GM19193 (cell line): Measurements from ENCODE around the gene NOL3.

ENCODE experiments used
- POLR2A ChIP-seq: IDR thresholded peaks from 4 replicates; pipeline ENCODE4 v1.6.1; 2011; ENCODE audit not compliant: insufficient read depth, insufficient read length; ENCODE audit errors: extremely low read depth

The NOL3 gene

GRCh38 chr16:67202956-67203493 lies 32.7 kb downstream of the NOL3 start:
- TF ChIP-seq POLR2A, result no peak

- TF ChIP-seq POLR2A, result no peak
These were observed 33.7 kb downstream of the NOL3 start for GRCh38 chr16:67204076-67204475.

DNA sequence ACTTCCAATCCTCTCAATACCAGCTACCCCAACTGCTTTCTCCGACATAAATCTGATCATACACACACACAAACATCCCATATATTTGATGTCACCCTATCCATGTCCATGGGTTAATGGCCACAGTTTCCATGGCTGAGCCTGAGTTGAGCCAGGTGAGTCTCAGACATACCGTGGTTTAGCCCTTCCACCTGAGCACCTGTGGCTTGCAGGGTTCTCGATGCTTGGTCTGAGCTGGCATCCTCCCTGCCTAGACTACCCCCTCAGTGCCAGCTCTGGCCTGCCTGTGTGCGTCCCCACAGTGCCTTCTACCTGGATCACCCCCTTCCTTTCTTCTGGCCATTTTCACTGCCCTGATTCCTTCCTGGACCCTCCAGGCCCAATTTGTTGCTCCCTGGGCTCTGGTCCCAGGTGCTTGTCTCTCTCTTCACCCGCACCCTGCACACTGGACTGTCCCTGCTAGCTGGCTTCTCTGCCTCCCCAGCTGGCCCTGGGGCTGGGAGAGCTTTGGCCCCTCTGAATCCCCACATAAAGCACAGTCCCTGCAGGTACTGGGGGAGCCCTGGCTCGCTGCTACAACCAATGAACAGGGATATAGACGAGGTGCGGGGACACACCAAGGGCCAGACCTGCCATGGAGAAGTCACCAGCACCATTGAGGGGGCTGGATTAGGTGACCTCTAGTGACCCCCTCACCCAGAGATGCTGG lies 35.9 kb downstream of the NOL3 start:
- no peak for TF ChIP-seq POLR2A

GRCh38 chr16:67206838-67207248 lies 36.5 kb downstream of the NOL3 start:
- TF ChIP-seq POLR2A, result peak; percentile 8

DNA sequence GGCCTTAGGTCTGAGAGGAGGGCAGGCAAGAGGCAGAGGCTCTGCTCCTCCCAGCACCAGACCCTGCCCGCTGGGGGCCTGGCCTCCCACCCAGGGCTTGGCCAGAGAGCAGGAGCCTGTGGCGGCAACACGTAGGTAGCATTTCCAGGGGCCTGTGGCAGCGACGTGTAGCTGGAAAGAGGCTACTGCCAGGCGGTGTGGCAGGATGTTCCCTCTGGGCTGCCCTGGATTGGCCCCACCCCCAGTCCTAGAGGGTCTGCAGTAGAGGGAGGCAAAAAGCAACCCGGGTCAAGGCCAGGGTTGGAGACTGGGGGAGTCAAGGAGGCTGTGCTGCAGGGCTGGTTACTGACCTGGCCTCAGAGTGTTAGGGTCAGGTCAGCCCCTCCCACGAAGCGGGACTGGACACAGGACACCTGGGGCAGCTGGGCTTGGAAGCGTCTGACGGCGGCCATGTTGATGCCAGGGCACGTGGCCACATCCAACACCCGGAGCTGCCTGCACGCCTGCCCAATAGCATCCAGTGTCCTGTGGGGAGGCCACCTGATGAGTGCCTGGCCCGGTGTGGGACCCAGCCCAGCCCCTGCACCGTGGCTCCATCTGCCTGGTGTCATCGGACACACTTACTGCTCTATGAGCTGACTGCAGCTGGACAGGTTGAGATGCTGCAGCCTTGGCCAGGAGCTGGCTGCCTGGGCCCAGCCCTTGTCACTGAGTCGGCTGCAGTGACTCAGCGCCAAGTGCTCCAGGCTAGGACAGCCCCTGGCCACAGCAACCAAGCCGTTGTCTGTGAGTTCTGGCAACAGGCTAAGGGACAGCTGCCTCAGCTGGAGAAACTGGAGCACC lies 37.1 kb downstream of the NOL3 start:
- TF ChIP-seq POLR2A, result peak; percentile 4

DNA sequence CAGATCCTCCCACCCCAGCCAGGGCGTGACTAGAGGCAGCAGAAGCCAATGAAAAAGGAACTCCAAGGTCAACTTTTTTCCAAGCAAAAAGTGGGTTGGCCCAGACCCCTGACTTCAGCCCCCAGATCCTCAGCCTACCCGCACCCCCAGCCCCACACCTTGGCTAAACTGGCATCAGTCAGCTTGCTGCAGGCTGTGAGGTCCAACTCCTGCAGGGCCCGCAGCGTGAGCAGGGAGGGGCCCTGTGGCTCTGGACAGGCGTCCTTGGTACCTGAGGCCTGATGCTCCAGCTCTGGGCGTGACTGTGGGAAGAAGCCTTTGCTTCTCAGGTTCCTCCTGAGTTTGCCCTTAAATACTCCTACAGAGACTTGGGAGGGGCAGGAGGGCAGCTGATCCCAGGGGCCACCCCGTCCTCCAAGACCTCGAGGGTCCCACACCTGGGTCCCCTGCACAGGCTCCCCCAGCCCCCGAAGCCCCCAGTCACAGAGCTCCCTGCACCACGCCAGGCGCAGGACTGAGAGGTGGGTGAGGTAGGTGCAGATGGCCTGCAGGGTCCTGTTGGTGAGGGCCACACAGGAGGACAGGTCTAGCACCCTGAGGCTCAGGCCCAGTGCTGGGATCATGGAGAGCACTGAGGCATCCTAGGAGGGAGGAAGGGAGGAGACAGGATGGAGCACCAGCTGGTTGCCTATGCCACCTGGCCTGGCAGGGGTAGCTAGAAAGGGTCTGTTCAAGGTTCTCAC lies 38.0 kb downstream of the NOL3 start:
- no peak for TF ChIP-seq POLR2A

DNA sequence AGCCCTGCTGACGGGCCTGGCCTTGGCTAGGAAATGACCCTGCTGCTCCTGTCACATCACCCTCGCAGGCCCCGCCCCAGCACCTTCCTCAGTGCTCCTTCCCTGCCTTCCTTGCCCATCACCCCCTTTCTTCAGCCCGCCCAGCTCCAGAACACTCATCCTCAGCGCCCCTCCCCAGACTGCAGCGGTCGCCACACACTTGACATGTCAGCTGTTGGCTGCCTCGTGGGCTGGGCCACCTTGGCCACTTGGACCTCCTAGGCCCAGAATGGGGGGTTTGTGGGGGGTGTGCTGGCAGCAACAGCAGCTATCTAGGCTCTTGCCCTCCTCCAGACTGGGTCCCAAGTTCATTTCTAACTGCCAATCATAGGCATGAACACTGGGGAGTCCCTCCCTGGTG lies 39.2 kb downstream of the NOL3 start:
- TF ChIP-seq POLR2A, result no peak

GRCh38 chr16:67210069-67210937 lies 40.0 kb downstream of the NOL3 start:
- no peak for TF ChIP-seq POLR2A

GRCh38 chr16:67211674-67212073 lies 41.3 kb downstream of the NOL3 start:
- TF ChIP-seq POLR2A, result no peak

- TF ChIP-seq POLR2A, result no peak
These were observed 42.4 kb downstream of the NOL3 start for GRCh38 chr16:67212766-67213165.

DNA sequence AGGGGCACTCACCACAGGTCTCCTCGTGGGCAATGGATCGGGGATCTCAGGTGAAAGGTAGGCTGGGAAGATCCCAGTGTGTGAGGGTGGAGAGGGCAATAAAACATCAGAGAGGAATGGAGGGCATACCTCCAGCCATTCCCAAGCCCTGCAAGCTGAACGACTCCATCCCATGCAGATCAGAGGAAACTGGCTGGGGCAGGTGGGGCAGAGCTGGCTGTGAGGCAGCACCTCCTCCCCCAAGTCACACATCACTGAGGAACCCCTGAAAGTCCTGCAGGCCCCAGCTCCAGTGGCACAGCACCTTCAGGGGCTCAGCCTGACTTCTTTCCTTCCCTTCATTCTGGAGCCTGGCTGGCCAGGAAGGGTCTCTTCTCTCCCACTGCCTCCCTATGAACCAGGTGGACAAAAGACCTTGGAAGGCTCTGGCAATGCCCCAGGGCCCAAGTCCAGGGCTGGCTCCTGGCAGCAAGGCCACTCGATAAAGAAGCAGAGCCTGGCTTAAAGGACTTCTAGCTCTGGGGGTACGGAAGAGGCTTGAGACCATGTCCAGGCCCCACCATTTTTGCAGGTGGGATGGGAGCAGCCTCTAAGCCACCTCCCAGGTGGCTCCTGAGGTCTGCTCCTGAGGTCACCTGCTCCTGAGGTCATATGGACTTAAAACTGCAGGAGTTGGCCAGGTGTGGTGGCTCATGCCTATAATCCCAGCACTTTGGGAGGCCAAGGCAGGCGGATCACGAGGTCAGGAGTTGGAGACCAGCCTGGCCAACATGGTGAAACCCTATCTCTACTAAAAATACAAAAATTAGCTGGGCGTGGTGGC lies 43.1 kb downstream of the NOL3 start:
- no peak for TF ChIP-seq POLR2A

- TF ChIP-seq POLR2A, result no peak
These were observed 45.4 kb downstream of the NOL3 start for GRCh38 chr16:67215706-67216105.
